ENCODE data around the gene ANKRD40. TPM values are rescaled to one million over a fixed set of nuclear protein-coding genes. Genes with fewer than 3 reads are reported as not detected.

The ANKRD40 gene
- total RNA-seq, 1 experiment from 2014 or later, result 72.0 TPM

- BruUV-seq (replicated peaks), result no TSS peak
- H3K4me1 ChIP-seq (ENCODE audit: control insufficient read depth in 1 of 2, insufficient read depth in 2 of 2, low read length in 2 of 2), result peaks cover 14 to 42% of the 10 kb centered on the region in 2 experiments
Measured at GRCh38 chr17:50710650-50711049, 2.9 kb upstream of the ANKRD40 start.

More at GRCh38 chr17:50710650-50711049, 2.9 kb upstream of the ANKRD40 start:
- no peak overlapping the region for H3K4me2 ChIP-seq (ENCODE audit: low read length)
- H3K4me3 ChIP-seq (replicated peaks in 1 of 2; ENCODE audit: low read depth in 1 of 2, low read length in 2 of 2), result no peak overlapping the region
- CTCF ChIA-PET, result no interaction called here
- ATAC-seq, result no peak
- H3K9me2 ChIP-seq (ENCODE audit: insufficient read depth), result no peaks in the 10 kb centered on the region
- POLR2A ChIA-PET, result no interaction called here
- H3K27me3 ChIP-seq (ENCODE audit: insufficient read depth, low read length), result no peaks in the 10 kb centered on the region
- no peaks in the 10 kb centered on the region for H4K20me1 ChIP-seq (ENCODE audit: insufficient read depth)
- no peak for TF ChIP-seq ZNF274 (IDR thresholded peaks at IDR 0.05; ENCODE audit: low read depth, low read length)
- no peak for TF ChIP-seq ZBTB33 (IDR thresholded peaks at IDR 0.05; ENCODE audit: extremely low read depth, insufficient replicate concordance, low read length)
- no peak for TF ChIP-seq POLR2A (IDR thresholded peaks at IDR 0.05; ENCODE audit: borderline replicate concordance, extremely low read depth, insufficient read depth, insufficient read length)
- TF ChIP-seq EZH2phosphoT487 (IDR thresholded peaks at IDR 0.05; ENCODE audit: borderline replicate concordance), result no peak
- no peak for TF ChIP-seq SIN3A (IDR thresholded peaks at IDR 0.05; ENCODE audit: low read depth)
- no peak for TF ChIP-seq CBX3 (IDR thresholded peaks at IDR 0.05; ENCODE audit: low read depth)
- no peak for TF ChIP-seq FOSL1 (IDR thresholded peaks at IDR 0.05; ENCODE audit: low read depth)
- no peak for TF ChIP-seq MAX (IDR thresholded peaks at IDR 0.05)
- no peak for TF ChIP-seq REST (IDR thresholded peaks at IDR 0.05; ENCODE audit: low read depth)
- TF ChIP-seq EGR1 (IDR thresholded peaks at IDR 0.05; ENCODE audit: low read depth), result no peak
- TF ChIP-seq CTCF (IDR thresholded peaks at IDR 0.05 in 2 of 3, conservative IDR thresholded peaks at IDR 0.05 in 1 of 3; ENCODE audit: borderline replicate concordance in 1 of 3, insufficient read depth in 1 of 3, low read depth in 2 of 3, low read length in 2 of 3), result no peak
- TF ChIP-seq POLR2AphosphoS5 (IDR thresholded peaks at IDR 0.05; ENCODE audit: low read depth, low read length), result no peak
- no peak for TF ChIP-seq ATF3 (IDR thresholded peaks at IDR 0.05)
- no peak for TF ChIP-seq ZFX (IDR thresholded peaks at IDR 0.05)
- TF ChIP-seq ELF1 (IDR thresholded peaks at IDR 0.05; ENCODE audit: borderline replicate concordance, low read depth), result no peak
- TF ChIP-seq SRF (IDR thresholded peaks at IDR 0.05; ENCODE audit: low read depth), result no peak
- TF ChIP-seq RAD21 (IDR thresholded peaks at IDR 0.05; ENCODE audit: low read depth), result no peak
- no peak for TF ChIP-seq CEBPB (IDR thresholded peaks at IDR 0.05; ENCODE audit: low read depth)
- TF ChIP-seq EZH2 (IDR thresholded peaks at IDR 0.05), result no peak
- no peak for TF ChIP-seq SP1 (IDR thresholded peaks at IDR 0.05; ENCODE audit: low read depth)
- intact Hi-C loops (cut with micrococcal nuclease), result no loop called here
- peaks cover 0 to 3% of the 10 kb centered on the region in 2 experiments; a peak in 1 of 4 replicates for H3K36me3 ChIP-seq (ENCODE audit: control insufficient read depth in 1 of 2, insufficient read depth in 2 of 2, low read length in 2 of 2)
- no peak for DNase-seq (ENCODE audit: low read depth, low spot score)
- peaks cover 32% of the 10 kb centered on the region for H3K79me2 ChIP-seq (ENCODE audit: insufficient read depth, low read length)
- no peak overlapping the region for H3K9ac ChIP-seq (ENCODE audit: low read length)
- no peaks in the 10 kb centered on the region for H3K9me3 ChIP-seq (ENCODE audit: control insufficient read depth in 1 of 2, insufficient read depth in 1 of 2, low read depth in 1 of 2, low read length in 2 of 2)
- no peak overlapping the region for H2AFZ ChIP-seq (ENCODE audit: low read depth, low read length, poor library complexity, severe bottlenecking)
- RAD21 ChIA-PET (ENCODE audit: low non-redundant PET in 1 of 2, low total read pairs in 2 of 2, uncharacterized antibody in 2 of 2, unreplicated experiment in 2 of 2), result no interaction called here
- H3K27ac ChIP-seq (ENCODE audit: low read depth, low read length), result no peak overlapping the region
